ENCODE measurements around the gene ADGRG3. TPM values are rescaled to one million over a fixed set of nuclear protein-coding genes. Genes with fewer than 3 reads are reported as not detected.

ADGRG3 gene
- total RNA-seq, 1 donor, result not detected

GRCh38 chr16:57652695-57653471 is 15.2 kb upstream of the ADGRG3 start:
- no peak for TF ChIP-seq CTCF (IDR thresholded peaks at IDR 0.05; ENCODE audit: insufficient read depth, low read depth, low read length)

GRCh38 chr16:57653936-57654335 is 14.2 kb upstream of the ADGRG3 start:
- no peak for TF ChIP-seq CTCF (IDR thresholded peaks at IDR 0.05; ENCODE audit: insufficient read depth, low read depth, low read length)

More at GRCh38 chr16:57652695-57653471, 15.2 kb upstream of the ADGRG3 start:
- no peak overlapping the region for H3K4me3 ChIP-seq (ENCODE audit: low read depth, low read length)
- DNase-seq (ENCODE audit: low read depth), result no peak

GRCh38 chr16:57656342-57656955 is 11.7 kb upstream of the ADGRG3 start:
- DNase-seq (ENCODE audit: low read depth), result no peak
- H3K4me3 ChIP-seq (ENCODE audit: low read depth, low read length), result no peak overlapping the region
- TF ChIP-seq CTCF (IDR thresholded peaks at IDR 0.05; ENCODE audit: insufficient read depth, low read depth, low read length), result no peak

More at GRCh38 chr16:57653936-57654335, 14.2 kb upstream of the ADGRG3 start:
- DNase-seq (ENCODE audit: low read depth), result no peak
- H3K4me3 ChIP-seq (ENCODE audit: low read depth, low read length), result no peak overlapping the region

GRCh38 chr16:57657228-57657627 is 10.9 kb upstream of the ADGRG3 start:
- TF ChIP-seq CTCF (IDR thresholded peaks at IDR 0.05; ENCODE audit: insufficient read depth, low read depth, low read length), result no peak
- no peak for DNase-seq (ENCODE audit: low read depth)
- H3K4me3 ChIP-seq (ENCODE audit: low read depth, low read length), result no peak overlapping the region

GRCh38 chr16:57658130-57658877 is 9.8 kb upstream of the ADGRG3 start:
- no peak for TF ChIP-seq CTCF (IDR thresholded peaks at IDR 0.05; ENCODE audit: insufficient read depth, low read depth, low read length)
- no peak for DNase-seq (ENCODE audit: low read depth)

GRCh38 chr16:57658878-57659674 is 9.0 kb upstream of the ADGRG3 start:
- no peak overlapping the region for H3K4me3 ChIP-seq (ENCODE audit: low read depth, low read length)
- DNase-seq (ENCODE audit: low read depth), result no peak
- no peak for TF ChIP-seq CTCF (IDR thresholded peaks at IDR 0.05; ENCODE audit: insufficient read depth, low read depth, low read length)

More at GRCh38 chr16:57658130-57658877, 9.8 kb upstream of the ADGRG3 start:
- H3K4me3 ChIP-seq (ENCODE audit: low read depth, low read length), result no peak overlapping the region

Measured in fibroblast of villous mesenchyme (primary cell).